ENCODE results near the gene HGFAC. TPM values are rescaled to one million over a fixed set of nuclear protein-coding genes. Genes with fewer than 3 reads are reported as not detected.
A peak's percentile ranks its signal among the peaks of the same experiment; 100 is the strongest.

The HGFAC gene
- total and polyA plus RNA-seq, 2 of the 13 experiments (the other 11 are each of a cell fraction or from before 2014, with no cell fraction given) = 8.5 to 63.6 TPM

DNA sequence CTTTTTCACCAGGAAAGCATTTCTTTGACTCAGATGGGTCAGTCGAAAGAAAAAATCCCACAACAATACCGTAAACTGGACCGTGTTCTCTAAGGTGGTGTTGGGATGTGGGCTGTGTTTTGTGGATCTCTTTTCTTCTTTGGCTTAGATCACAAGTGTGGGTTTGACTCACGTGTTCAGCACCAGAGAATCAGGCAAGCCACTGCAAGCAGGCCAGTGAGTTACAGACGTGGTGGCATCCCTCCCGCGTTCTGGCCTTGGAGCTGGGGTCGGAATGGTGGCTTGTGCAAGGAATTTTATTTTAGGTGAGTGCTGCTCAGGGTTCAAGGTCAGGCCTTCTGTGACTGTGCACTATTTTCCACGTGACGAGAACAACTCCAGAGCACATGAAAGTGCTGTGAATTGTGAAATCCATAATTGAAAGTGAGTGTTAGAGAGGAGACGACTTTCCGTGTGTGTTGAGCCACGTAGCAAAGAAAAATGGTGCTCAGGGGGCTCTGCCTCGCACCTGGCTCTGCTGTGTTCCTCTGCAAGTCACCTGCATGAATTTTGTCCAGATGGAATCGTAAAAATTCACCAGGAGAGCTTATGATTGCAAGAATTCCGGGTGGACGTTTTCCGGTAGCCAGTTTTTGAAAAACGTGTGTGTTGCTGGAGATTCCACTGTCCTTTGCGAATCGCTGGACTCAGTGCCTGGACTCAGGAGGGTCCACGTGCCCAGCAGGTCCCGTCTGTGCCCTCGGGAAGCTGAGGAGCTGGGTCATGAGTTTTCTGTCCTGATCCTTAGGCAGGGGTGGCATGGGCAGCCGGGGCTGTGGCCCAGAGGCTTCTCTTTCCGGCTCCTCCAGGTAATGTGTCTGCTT is 33.6 kb upstream of the HGFAC start (continued):
- TF ChIP-seq ZBED4 (CRISPR knock-in tag; IDR thresholded peaks at IDR 0.05; ENCODE audit: borderline replicate concordance) = no peak
- no peak for TF ChIP-seq THYN1 (CRISPR knock-in tag; IDR thresholded peaks at IDR 0.05; ENCODE audit: borderline replicate concordance, low read depth)
- TF ChIP-seq, protein P1, sequence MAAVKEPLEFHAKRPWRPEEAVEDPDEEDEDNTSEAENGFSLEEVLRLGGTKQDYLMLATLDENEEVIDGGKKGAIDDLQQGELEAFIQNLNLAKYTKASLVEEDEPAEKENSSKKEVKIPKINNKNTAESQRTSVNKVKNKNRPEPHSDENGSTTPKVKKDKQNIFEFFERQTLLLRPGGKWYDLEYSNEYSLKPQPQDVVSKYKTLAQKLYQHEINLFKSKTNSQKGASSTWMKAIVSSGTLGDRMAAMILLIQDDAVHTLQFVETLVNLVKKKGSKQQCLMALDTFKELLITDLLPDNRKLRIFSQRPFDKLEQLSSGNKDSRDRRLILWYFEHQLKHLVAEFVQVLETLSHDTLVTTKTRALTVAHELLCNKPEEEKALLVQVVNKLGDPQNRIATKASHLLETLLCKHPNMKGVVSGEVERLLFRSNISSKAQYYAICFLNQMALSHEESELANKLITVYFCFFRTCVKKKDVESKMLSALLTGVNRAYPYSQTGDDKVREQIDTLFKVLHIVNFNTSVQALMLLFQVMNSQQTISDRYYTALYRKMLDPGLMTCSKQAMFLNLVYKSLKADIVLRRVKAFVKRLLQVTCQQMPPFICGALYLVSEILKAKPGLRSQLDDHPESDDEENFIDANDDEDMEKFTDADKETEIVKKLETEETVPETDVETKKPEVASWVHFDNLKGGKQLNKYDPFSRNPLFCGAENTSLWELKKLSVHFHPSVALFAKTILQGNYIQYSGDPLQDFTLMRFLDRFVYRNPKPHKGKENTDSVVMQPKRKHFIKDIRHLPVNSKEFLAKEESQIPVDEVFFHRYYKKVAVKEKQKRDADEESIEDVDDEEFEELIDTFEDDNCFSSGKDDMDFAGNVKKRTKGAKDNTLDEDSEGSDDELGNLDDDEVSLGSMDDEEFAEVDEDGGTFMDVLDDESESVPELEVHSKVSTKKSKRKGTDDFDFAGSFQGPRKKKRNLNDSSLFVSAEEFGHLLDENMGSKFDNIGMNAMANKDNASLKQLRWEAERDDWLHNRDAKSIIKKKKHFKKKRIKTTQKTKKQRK (IDR thresholded peaks at IDR 0.05; ENCODE audit: low read length) = no peak
- TF ChIP-seq, protein P2, sequence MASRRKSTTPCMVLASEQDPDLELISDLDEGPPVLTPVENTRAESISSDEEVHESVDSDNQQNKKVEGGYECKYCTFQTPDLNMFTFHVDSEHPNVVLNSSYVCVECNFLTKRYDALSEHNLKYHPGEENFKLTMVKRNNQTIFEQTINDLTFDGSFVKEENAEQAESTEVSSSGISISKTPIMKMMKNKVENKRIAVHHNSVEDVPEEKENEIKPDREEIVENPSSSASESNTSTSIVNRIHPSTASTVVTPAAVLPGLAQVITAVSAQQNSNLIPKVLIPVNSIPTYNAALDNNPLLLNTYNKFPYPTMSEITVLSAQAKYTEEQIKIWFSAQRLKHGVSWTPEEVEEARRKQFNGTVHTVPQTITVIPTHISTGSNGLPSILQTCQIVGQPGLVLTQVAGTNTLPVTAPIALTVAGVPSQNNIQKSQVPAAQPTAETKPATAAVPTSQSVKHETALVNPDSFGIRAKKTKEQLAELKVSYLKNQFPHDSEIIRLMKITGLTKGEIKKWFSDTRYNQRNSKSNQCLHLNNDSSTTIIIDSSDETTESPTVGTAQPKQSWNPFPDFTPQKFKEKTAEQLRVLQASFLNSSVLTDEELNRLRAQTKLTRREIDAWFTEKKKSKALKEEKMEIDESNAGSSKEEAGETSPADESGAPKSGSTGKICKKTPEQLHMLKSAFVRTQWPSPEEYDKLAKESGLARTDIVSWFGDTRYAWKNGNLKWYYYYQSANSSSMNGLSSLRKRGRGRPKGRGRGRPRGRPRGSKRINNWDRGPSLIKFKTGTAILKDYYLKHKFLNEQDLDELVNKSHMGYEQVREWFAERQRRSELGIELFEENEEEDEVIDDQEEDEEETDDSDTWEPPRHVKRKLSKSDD (CRISPR knock-in tag; IDR thresholded peaks at IDR 0.05; ENCODE audit: low read depth) = peak; percentile 84
- peak; percentile 68; the same call in 1 of the 2 replicates for TF ChIP-seq ERF (CRISPR knock-in tag; IDR thresholded peaks at IDR 0.05)
- no peak for TF ChIP-seq AHR (CRISPR knock-in tag; IDR thresholded peaks at IDR 0.05)
- TF ChIP-seq ZNF20 (CRISPR knock-in tag; IDR thresholded peaks at IDR 0.05) = 0 out of 2 replicates have a peak, but pooled peaks have one; percentile 63
- TF ChIP-seq, protein P3, sequence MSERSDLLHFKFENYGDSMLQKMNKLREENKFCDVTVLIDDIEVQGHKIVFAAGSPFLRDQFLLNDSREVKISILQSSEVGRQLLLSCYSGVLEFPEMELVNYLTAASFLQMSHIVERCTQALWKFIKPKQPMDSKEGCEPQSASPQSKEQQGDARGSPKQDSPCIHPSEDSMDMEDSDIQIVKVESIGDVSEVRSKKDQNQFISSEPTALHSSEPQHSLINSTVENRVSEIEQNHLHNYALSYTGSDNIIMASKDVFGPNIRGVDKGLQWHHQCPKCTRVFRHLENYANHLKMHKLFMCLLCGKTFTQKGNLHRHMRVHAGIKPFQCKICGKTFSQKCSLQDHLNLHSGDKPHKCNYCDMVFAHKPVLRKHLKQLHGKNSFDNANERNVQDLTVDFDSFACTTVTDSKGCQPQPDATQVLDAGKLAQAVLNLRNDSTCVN (CRISPR knock-in tag; IDR thresholded peaks at IDR 0.05; ENCODE audit: borderline replicate concordance) = peak; percentile 61; the same call in 1 of the 2 replicates
- TF ChIP-seq RARA (CRISPR knock-in tag; IDR thresholded peaks at IDR 0.05) = peak; percentile 99
- peak; percentile 51; the same call in 1 of the 2 replicates for TF ChIP-seq ZNF547 (CRISPR knock-in tag; IDR thresholded peaks at IDR 0.05)
- no peak for TF ChIP-seq ZNF775 (CRISPR knock-in tag; IDR thresholded peaks at IDR 0.05; ENCODE audit: borderline replicate concordance)
- peak; percentile 57; the same call in 1 of the 2 replicates for TF ChIP-seq RFXAP (CRISPR knock-in tag; IDR thresholded peaks at IDR 0.05; ENCODE audit: borderline replicate concordance)
- TF ChIP-seq ZSCAN22 (CRISPR knock-in tag; IDR thresholded peaks at IDR 0.05) = no peak
- no peak for TF ChIP-seq ZNF616 (CRISPR knock-in tag; IDR thresholded peaks at IDR 0.05; ENCODE audit: low read depth)
- TF ChIP-seq ZNF841 (CRISPR knock-in tag; IDR thresholded peaks at IDR 0.05; ENCODE audit: borderline replicate concordance) = no peak
- TF ChIP-seq ZNF12 (CRISPR knock-in tag; IDR thresholded peaks at IDR 0.05) = peak; percentile 52
- TF ChIP-seq ZFP37 (CRISPR knock-in tag; IDR thresholded peaks at IDR 0.05; ENCODE audit: borderline replicate concordance) = no peak

Measured in HepG2 (cell line).